HG03039 (cell line): ENCODE measurements around the gene EIF4E1B.

Experiments used
- ATAC-seq: cut with Tn5 transposase; IDR thresholded peaks from one replicate; pipeline ENCODE4 v1.9.1; 2021; ENCODE audit warnings: mild to moderate bottlenecking, moderate library complexity; ENCODE audit not compliant: unreplicated experiment

The EIF4E1B gene

GRCh38 chr5:176644878-176645670 lies 14.6 kb downstream of the EIF4E1B start:
- ATAC-seq, result no peak

- ATAC-seq, result no peak
Measured at GRCh38 chr5:176646049-176646706, 15.7 kb downstream of the EIF4E1B start.

- ATAC-seq, result peak; percentile 13
Measured at GRCh38 chr5:176646707-176647029, 16.2 kb downstream of the EIF4E1B start.

GRCh38 chr5:176647030-176647842 lies 16.8 kb downstream of the EIF4E1B start, which contains the start of gene TSPAN17:
TSPAN17 (plus strand) TSS chr5:176647484; CDS start chr5:176647616, 132 bp downstream.
- ATAC-seq, result peak; percentile 88

GRCh38 chr5:176647843-176648473 lies 17.5 kb downstream of the EIF4E1B start:
- no peak for ATAC-seq

- ATAC-seq, result no peak
Measured at GRCh38 chr5:176648474-176649194, 18.2 kb downstream of the EIF4E1B start.

- ATAC-seq, result no peak
Measured at GRCh38 chr5:176650354-176650884, 19.9 kb downstream of the EIF4E1B start.

- no peak for ATAC-seq
Measured at GRCh38 chr5:176651472-176651980, 21.1 kb downstream of the EIF4E1B start.

- no peak for ATAC-seq
Measured at GRCh38 chr5:176652136-176652535, 21.7 kb downstream of the EIF4E1B start.

- no peak for ATAC-seq
Measured at GRCh38 chr5:176653401-176654385, 23.2 kb downstream of the EIF4E1B start.

GRCh38 chr5:176654856-176655255 lies 24.4 kb downstream of the EIF4E1B start:
- no peak for ATAC-seq

- no peak for ATAC-seq
Measured at GRCh38 chr5:176656467-176656990, 26.1 kb downstream of the EIF4E1B start.

- ATAC-seq, result peak; percentile 36
Measured at GRCh38 chr5:176658007-176658599, 27.6 kb downstream of the EIF4E1B start.

GRCh38 chr5:176658817-176659511 lies 28.5 kb downstream of the EIF4E1B start:
- ATAC-seq, result no peak

GRCh38 chr5:176659512-176659839 lies 29.0 kb downstream of the EIF4E1B start:
- no peak for ATAC-seq

- ATAC-seq, result no peak
Measured at GRCh38 chr5:176659860-176660461, 29.5 kb downstream of the EIF4E1B start.

GRCh38 chr5:176660530-176660859 lies 30.0 kb downstream of the EIF4E1B start:
- no peak for ATAC-seq
